ENCODE measurements around the gene RCC1.

DNA sequence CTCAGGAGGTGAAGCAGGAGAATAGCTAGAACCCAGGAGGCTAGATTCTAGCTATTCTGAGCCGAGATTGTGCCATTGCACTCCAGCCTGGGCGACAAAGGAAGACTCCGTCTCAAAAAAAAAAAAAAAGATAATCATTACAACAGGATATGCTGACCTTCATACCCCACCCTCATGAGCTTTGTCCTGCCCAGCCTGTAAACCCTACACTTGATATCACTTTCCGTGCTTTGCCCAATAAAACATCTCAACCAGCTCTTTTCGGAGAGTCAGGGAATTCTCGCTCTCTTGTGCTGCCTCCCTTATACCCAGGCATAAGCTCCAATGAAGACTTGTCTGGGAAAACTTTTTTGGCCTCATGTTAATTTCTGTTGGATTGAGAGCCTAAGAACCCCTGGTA lies 45.5 kb downstream of the RCC1 start:
- TF ChIP-seq, protein P1, sequence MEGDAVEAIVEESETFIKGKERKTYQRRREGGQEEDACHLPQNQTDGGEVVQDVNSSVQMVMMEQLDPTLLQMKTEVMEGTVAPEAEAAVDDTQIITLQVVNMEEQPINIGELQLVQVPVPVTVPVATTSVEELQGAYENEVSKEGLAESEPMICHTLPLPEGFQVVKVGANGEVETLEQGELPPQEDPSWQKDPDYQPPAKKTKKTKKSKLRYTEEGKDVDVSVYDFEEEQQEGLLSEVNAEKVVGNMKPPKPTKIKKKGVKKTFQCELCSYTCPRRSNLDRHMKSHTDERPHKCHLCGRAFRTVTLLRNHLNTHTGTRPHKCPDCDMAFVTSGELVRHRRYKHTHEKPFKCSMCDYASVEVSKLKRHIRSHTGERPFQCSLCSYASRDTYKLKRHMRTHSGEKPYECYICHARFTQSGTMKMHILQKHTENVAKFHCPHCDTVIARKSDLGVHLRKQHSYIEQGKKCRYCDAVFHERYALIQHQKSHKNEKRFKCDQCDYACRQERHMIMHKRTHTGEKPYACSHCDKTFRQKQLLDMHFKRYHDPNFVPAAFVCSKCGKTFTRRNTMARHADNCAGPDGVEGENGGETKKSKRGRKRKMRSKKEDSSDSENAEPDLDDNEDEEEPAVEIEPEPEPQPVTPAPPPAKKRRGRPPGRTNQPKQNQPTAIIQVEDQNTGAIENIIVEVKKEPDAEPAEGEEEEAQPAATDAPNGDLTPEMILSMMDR (IDR thresholded peaks at IDR 0.05), result no peak
- TF ChIP-seq, protein P2, sequence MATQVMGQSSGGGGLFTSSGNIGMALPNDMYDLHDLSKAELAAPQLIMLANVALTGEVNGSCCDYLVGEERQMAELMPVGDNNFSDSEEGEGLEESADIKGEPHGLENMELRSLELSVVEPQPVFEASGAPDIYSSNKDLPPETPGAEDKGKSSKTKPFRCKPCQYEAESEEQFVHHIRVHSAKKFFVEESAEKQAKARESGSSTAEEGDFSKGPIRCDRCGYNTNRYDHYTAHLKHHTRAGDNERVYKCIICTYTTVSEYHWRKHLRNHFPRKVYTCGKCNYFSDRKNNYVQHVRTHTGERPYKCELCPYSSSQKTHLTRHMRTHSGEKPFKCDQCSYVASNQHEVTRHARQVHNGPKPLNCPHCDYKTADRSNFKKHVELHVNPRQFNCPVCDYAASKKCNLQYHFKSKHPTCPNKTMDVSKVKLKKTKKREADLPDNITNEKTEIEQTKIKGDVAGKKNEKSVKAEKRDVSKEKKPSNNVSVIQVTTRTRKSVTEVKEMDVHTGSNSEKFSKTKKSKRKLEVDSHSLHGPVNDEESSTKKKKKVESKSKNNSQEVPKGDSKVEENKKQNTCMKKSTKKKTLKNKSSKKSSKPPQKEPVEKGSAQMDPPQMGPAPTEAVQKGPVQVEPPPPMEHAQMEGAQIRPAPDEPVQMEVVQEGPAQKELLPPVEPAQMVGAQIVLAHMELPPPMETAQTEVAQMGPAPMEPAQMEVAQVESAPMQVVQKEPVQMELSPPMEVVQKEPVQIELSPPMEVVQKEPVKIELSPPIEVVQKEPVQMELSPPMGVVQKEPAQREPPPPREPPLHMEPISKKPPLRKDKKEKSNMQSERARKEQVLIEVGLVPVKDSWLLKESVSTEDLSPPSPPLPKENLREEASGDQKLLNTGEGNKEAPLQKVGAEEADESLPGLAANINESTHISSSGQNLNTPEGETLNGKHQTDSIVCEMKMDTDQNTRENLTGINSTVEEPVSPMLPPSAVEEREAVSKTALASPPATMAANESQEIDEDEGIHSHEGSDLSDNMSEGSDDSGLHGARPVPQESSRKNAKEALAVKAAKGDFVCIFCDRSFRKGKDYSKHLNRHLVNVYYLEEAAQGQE (IDR thresholded peaks at IDR 0.05; ENCODE audit: insufficient read depth in 1 of 2, low read depth in 2 of 2, low read length in 1 of 2), result no peak
- TF ChIP-seq POLR2AphosphoS5 (IDR thresholded peaks at IDR 0.05; ENCODE audit: low read depth, low read length) (no peak), TCF7L2 (IDR thresholded peaks at IDR 0.05; ENCODE audit: low read depth, low read length) (no peak)

All from Panc1 (cell line).